Esophagus muscularis mucosa (tissue), 4 donors: ENCODE data around the gene GALNT7. TPM values are rescaled to one million over a fixed set of nuclear protein-coding genes. Genes with fewer than 3 reads are reported as not detected.

Experiments used
- DNase-seq: peaks from one replicate; pipeline ENCODE4 v3.0.0-alpha.2; 2017; ENCODE audit errors: extremely low spot score
- H3K27ac ChIP-seq, 4 donors: fragments of 200-600 bp; sonication (generic); replicated peaks in 1 of 4; 1 replicate in 3 of 4; 2 replicates in 1 of 4; pipeline ENCODE4 v1.5.1; 2016 to 2019; ENCODE audit warnings: mild to moderate bottlenecking in 1 of 4
- H3K27me3 ChIP-seq, 4 donors: fragments of 200-600 bp; sonication (generic); one replicate each; pipeline versions ENCODE4 v1.5.1 to v1.6.0; 2016 to 2019
- H3K36me3 ChIP-seq, 4 donors: fragments of 200-600 bp; sonication (generic); one replicate each; pipeline ENCODE4 v1.5.1; 2016 to 2019
- H3K4me1 ChIP-seq, 4 donors: fragments of 200-600 bp; sonication (generic); one replicate each; pipeline ENCODE4 v1.5.1; 2016 to 2019
- H3K4me3 ChIP-seq, 4 donors: fragments of 200-600 bp; sonication (generic); 1 replicate in 2 of 4; 2 replicates in 2 of 4; pipeline ENCODE4 v1.5.1; 2016 to 2019; ENCODE audit warnings: mild to moderate bottlenecking in 4 of 4, moderate library complexity in 1 of 4
- H3K9me3 ChIP-seq, 4 donors: fragments of 200-600 bp; sonication (generic); 1 replicate in 3 of 4; 2 replicates in 1 of 4; pipeline ENCODE4 v1.5.1; 2016 to 2019
- CTCF ChIP-seq, 3 experiments: fragments of 200-600 bp in 2 of 3; fragments of 450-650 bp in 1 of 3; sonication (generic) in 2 of 3; IDR thresholded peaks; one replicate each; pipeline ENCODE4 v1.5.1; 2017 to 2019; ENCODE audit warnings: antibody characterized with exemption in 3 of 3, mild to moderate bottlenecking in 2 of 3, moderate library complexity in 1 of 3
- EP300 ChIP-seq: sonication (generic); formaldehyde crosslinking; IDR thresholded peaks from one replicate; pipeline ENCODE4 v1.6.1; 2017; ENCODE audit warnings: antibody characterized with exemption
- POLR2A ChIP-seq: fragments of 450-650 bp; IDR thresholded peaks from one replicate; pipeline ENCODE4 v1.6.1; 2017; ENCODE audit warnings: antibody characterized with exemption, moderate library complexity, mild to moderate bottlenecking, low read depth
- POLR2AphosphoS5 ChIP-seq, 2 donors: sonication (generic); formaldehyde crosslinking; IDR thresholded peaks; one replicate each; pipeline ENCODE4 v1.6.1; 2017; ENCODE audit warnings: antibody characterized with exemption in 2 of 2
- WGBS: methylation state at CpG from one replicate; pipeline ENCODE4 v1.1.5; 2018; 5-methylcytosine and 5-hydroxymethylcytosine counted together
- intact Hi-C: fragments of 100-400 bp; cut with DNase I; formaldehyde crosslinking; loops from one replicate; pipeline ENCODE4 v1.15.1; 2023
- total RNA-seq, 4 donors: library from RNA; depleted of rRNA; stranded (reverse); fragments of >200 nt; gene quantifications; one replicate each; pipeline versions ENCODE4 v1.1.0 to v1.2.1, GENCODE V29; 2016

GALNT7 gene
- total RNA-seq, 4 donors from 2014 or later = 9.6 to 20.2 (median 12.9) TPM

DNA sequence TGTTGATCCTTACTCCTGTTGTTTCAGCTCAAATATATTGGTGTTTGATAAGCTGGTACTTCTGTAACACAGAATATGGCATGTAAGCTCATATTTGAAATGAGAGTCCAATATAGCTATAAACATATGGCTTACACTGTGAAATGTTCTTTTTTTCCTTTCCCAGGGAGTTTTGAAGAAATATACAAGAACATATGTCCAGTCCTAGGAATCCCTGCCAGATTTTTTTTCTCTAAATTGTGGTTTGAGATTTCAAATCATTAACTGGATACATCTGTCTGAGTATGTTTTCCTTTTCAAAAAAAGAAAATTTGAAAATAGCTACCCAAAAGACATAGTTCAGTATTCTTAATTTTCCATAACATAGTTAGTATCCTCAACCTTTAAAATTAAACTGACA, 105.3 kb downstream of the GALNT7 start:
- no peaks in the 10 kb centered on the region for H3K27me3 ChIP-seq
- H3K4me3 ChIP-seq = no peak overlapping the region
- intact Hi-C loops = no loop called here
- H3K9me3 ChIP-seq = no peaks in the 10 kb centered on the region
- TF ChIP-seq EP300 = no peak
- no peak for TF ChIP-seq POLR2AphosphoS5 (IDR thresholded peaks at IDR 0.05)
- no peak for TF ChIP-seq CTCF (IDR thresholded peaks at IDR 0.05)
- no peak for TF ChIP-seq POLR2A
- no peak overlapping the region for H3K27ac ChIP-seq
- H3K4me1 ChIP-seq = peaks cover 5 to 10% (median 8%) of the 10 kb centered on the region in 4 donors
- H3K36me3 ChIP-seq = no peaks in the 10 kb centered on the region
- no peak for DNase-seq

GRCh38 chr4:173274744-173275143, 106.1 kb downstream of the GALNT7 start:
- WGBS = 98% methylated on average over 4 of the region's 4 CpGs
- H3K27ac ChIP-seq = no peak overlapping the region
- TF ChIP-seq CTCF (IDR thresholded peaks at IDR 0.05) (no peak), POLR2A (no peak), POLR2AphosphoS5 (IDR thresholded peaks at IDR 0.05) (no peak), EP300 (no peak)
- intact Hi-C loops = no loop called here
- H3K36me3 ChIP-seq = no peaks in the 10 kb centered on the region
- H3K9me3 ChIP-seq = no peaks in the 10 kb centered on the region
- H3K4me1 ChIP-seq = peaks cover 5 to 10% (median 8%) of the 10 kb centered on the region in 4 donors
- H3K27me3 ChIP-seq = no peaks in the 10 kb centered on the region
- H3K4me3 ChIP-seq = no peak overlapping the region
- no peak for DNase-seq

- no peak overlapping the region for H3K4me3 ChIP-seq
- H3K27me3 ChIP-seq = no peaks in the 10 kb centered on the region
- H3K9me3 ChIP-seq = no peaks in the 10 kb centered on the region
- intact Hi-C loops = no loop called here
- DNase-seq = no peak
- H3K36me3 ChIP-seq = no peaks in the 10 kb centered on the region
- 95% methylated on average over 7 of the region's 7 CpGs for WGBS
- H3K27ac ChIP-seq = no peak overlapping the region
- TF ChIP-seq CTCF (IDR thresholded peaks at IDR 0.05) (no peak), POLR2AphosphoS5 (IDR thresholded peaks at IDR 0.05) (no peak), POLR2A (no peak), EP300 (no peak)
- H3K4me1 ChIP-seq = peaks cover 5 to 9% (median 7%) of the 10 kb centered on the region in 4 donors
Observed at GRCh38 chr4:173275150-173275549, 106.5 kb downstream of the GALNT7 start.

DNA sequence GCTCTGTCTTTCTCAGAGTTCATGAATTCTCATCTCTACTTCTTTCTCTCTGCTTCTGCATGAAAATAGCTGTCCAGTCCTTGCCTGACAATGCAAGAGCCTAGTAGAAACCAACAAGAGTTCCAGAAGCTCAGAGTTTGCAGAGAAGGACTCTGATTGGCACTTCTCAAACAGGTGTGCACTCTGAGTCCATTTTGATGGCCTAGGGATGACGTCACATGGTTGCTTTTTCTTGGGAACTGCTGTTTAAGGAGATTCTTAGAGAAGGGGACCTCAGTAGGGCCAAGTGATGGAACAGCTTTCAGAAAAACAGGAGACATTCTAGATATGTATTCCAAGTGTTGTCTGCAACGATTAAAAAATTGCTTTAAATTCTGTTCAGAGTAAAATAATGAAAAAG, 108.7 kb downstream of the GALNT7 start:
- H3K4me3 ChIP-seq = no peak overlapping the region
- WGBS = 90% methylated on average over 2 of the region's 2 CpGs
- H3K27me3 ChIP-seq = no peaks in the 10 kb centered on the region
- intact Hi-C loops = no loop called here
- no peak for TF ChIP-seq CTCF (IDR thresholded peaks at IDR 0.05)
- no peak for TF ChIP-seq POLR2A
- TF ChIP-seq EP300 = no peak
- no peak for TF ChIP-seq POLR2AphosphoS5 (IDR thresholded peaks at IDR 0.05)
- DNase-seq = no peak
- H3K4me1 ChIP-seq = no peaks in the 10 kb centered on the region
- H3K36me3 ChIP-seq = peaks cover 0 to 5% (median 0%) of the 10 kb centered on the region in 4 donors
- no peaks in the 10 kb centered on the region for H3K9me3 ChIP-seq
- no peak overlapping the region for H3K27ac ChIP-seq

- Histone ChIP-seq H3K27me3 (no peaks in the 10 kb centered on the region), H3K9me3 (no peaks in the 10 kb centered on the region), H3K4me1 (no peaks in the 10 kb centered on the region), H3K4me3 (no peak overlapping the region), H3K27ac (no peak overlapping the region), H3K36me3 (peaks cover 0 to 5% (median 0%) of the 10 kb centered on the region in 4 donors)
- DNase-seq = no peak
- no peak for TF ChIP-seq POLR2AphosphoS5 (IDR thresholded peaks at IDR 0.05)
- no peak for TF ChIP-seq CTCF (IDR thresholded peaks at IDR 0.05)
- TF ChIP-seq POLR2A = no peak
- TF ChIP-seq EP300 = no peak
- intact Hi-C loops = no loop called here
- 93% methylated on average over 4 of the region's 4 CpGs for WGBS
Observed at GRCh38 chr4:173280998-173281397, 112.4 kb downstream of the GALNT7 start.
